ENCODE measurements around the gene HAAO. TPM values are rescaled to one million over a fixed set of nuclear protein-coding genes. Genes with fewer than 3 reads are reported as not detected.

Gene HAAO
- total RNA-seq, 1 experiment from 2014 or later: 6.6 TPM

GRCh38 chr2:42768706-42769256 is 23.6 kb downstream of the HAAO start:
- H2BK15ac ChIP-seq (ENCODE audit: low read depth, low read length): no peak overlapping the region
- H3K23ac ChIP-seq (ENCODE audit: insufficient read length, low read depth, low read length): no peak overlapping the region
- no peaks in the 10 kb centered on the region; a peak in 1 of 5 replicates for H3K9me3 Mint-ChIP-seq
- H3K23me2 ChIP-seq (ENCODE audit: insufficient read length, low read depth, low read length, poor library complexity, severe bottlenecking): no peaks in the 10 kb centered on the region
- H3K56ac ChIP-seq (ENCODE audit: insufficient read length, low read depth, low read length): no peak overlapping the region
- no peaks in the 10 kb centered on the region for H3K9me3 ChIP-seq (ENCODE audit: control insufficient read depth, low read depth, low read length)
- no peak overlapping the region for H3K18ac ChIP-seq (ENCODE audit: insufficient read length, low read depth, low read length)
- no peak overlapping the region for H3K14ac ChIP-seq (ENCODE audit: insufficient read depth, low read length)
- no peak overlapping the region for H3K27ac ChIP-seq (ENCODE audit: insufficient read length, low read depth, low read length)
- H3K4me1 ChIP-seq (ENCODE audit: insufficient read depth, low read length): peaks cover 4% of the 10 kb centered on the region; the same call in 1 of the 2 replicates
- H2BK5ac ChIP-seq (ENCODE audit: insufficient read length, low read length): no peak overlapping the region
- H4K8ac ChIP-seq (replicated peaks; ENCODE audit: insufficient read length, low read depth, low read length): no peak overlapping the region
- H2AFZ ChIP-seq (ENCODE audit: low read length): no peak overlapping the region
- H3K4me2 ChIP-seq (ENCODE audit: insufficient read depth, insufficient read length, low read length): no peak overlapping the region
- no peak overlapping the region for H4K5ac ChIP-seq (ENCODE audit: insufficient read length, low read depth, low read length)
- H4K91ac ChIP-seq (ENCODE audit: insufficient read length, low read depth, low read length): no peak overlapping the region
- H3K4me1 Mint-ChIP-seq: peaks cover 19 to 31% of the 10 kb centered on the region in 2 experiments
- H2BK20ac ChIP-seq (ENCODE audit: low read depth, low read length, poor library complexity, severe bottlenecking): no peak overlapping the region
- peak overlapping the region in 1 of 2 experiments; percentile 12; a peak in 1 of 5 replicates for H3K4me3 Mint-ChIP-seq
- DNase-seq: no peak
- H3K79me2 ChIP-seq (ENCODE audit: insufficient read depth, low read length): no peaks in the 10 kb centered on the region
- no peak overlapping the region for H2BK120ac ChIP-seq (ENCODE audit: low read depth, low read length, poor library complexity, severe bottlenecking)
- no peaks in the 10 kb centered on the region for H3K79me1 ChIP-seq (ENCODE audit: insufficient read depth, low read depth, low read length, poor library complexity, severe bottlenecking)
- H3K36me3 Mint-ChIP-seq (ENCODE audit: insufficient read depth in 1 of 3, low read depth in 3 of 3): peaks cover 0 to 3% (median 0%) of the 10 kb centered on the region in 3 experiments; a peak in 2 of 7 replicates
- H4K20me1 ChIP-seq (ENCODE audit: control insufficient read depth, insufficient read depth, insufficient read length): no peaks in the 10 kb centered on the region
- TF ChIP-seq, protein P1, sequence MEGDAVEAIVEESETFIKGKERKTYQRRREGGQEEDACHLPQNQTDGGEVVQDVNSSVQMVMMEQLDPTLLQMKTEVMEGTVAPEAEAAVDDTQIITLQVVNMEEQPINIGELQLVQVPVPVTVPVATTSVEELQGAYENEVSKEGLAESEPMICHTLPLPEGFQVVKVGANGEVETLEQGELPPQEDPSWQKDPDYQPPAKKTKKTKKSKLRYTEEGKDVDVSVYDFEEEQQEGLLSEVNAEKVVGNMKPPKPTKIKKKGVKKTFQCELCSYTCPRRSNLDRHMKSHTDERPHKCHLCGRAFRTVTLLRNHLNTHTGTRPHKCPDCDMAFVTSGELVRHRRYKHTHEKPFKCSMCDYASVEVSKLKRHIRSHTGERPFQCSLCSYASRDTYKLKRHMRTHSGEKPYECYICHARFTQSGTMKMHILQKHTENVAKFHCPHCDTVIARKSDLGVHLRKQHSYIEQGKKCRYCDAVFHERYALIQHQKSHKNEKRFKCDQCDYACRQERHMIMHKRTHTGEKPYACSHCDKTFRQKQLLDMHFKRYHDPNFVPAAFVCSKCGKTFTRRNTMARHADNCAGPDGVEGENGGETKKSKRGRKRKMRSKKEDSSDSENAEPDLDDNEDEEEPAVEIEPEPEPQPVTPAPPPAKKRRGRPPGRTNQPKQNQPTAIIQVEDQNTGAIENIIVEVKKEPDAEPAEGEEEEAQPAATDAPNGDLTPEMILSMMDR (conservative IDR thresholded peaks at IDR 0.05): no peak
- no peaks in the 10 kb centered on the region for H3K27me3 ChIP-seq (ENCODE audit: insufficient read depth, low read length)
- no peak overlapping the region for H3K9ac ChIP-seq (ENCODE audit: extremely low read depth, insufficient read length, low read length)
- peak overlapping the region in 2 of 3 experiments; percentile 41 to 73; a peak in 1 of 7 replicates for H3K27ac Mint-ChIP-seq
- no peak overlapping the region for H3K4ac ChIP-seq (ENCODE audit: low read depth, low read length)
- H2BK12ac ChIP-seq (ENCODE audit: insufficient read length, low read depth, low read length): no peak overlapping the region
- H2AK5ac ChIP-seq (ENCODE audit: insufficient read length, low read length): no peak overlapping the region
- no peaks in the 10 kb centered on the region for H3K27me3 Mint-ChIP-seq (ENCODE audit: low read depth)
- no peak overlapping the region for H3T11ph ChIP-seq (ENCODE audit: low read length)
- no CpG with 5 or more reads among the region's 3 CpGs for WGBS (ENCODE audit: extremely low coverage, insufficient read length, low lambda C conversion rate)

All from H9 (cell line).